Mesendoderm (in vitro differentiated cells): ENCODE measurements around the gene CENATAC.
A peak's percentile ranks its signal among the peaks of the same experiment; 100 is the strongest.

Experiments
- DNase-seq: peaks from one replicate; pipeline ENCODE4 v3.0.0; 2013
- H2AK5ac ChIP-seq: 2 replicates; pipeline ENCODE4 v1.6.1; 2013; ENCODE audit warnings: low read length, inconsistent platforms
- H2BK120ac ChIP-seq: 2 replicates; pipeline ENCODE4 v1.6.1; 2013; ENCODE audit warnings: low read depth, mild to moderate bottlenecking, low read length, moderate library complexity, mixed read lengths
- H2BK15ac ChIP-seq: replicated peaks from 2 replicates; pipeline ENCODE4 v1.6.1; 2013; ENCODE audit warnings: low read depth, mild to moderate bottlenecking, moderate library complexity
- H2BK5ac ChIP-seq: 2 replicates; pipeline ENCODE4 v1.6.1; 2013; ENCODE audit warnings: low read length, inconsistent platforms
- H3K18ac ChIP-seq: 2 replicates; pipeline ENCODE4 v1.6.1; 2013; ENCODE audit warnings: mild to moderate bottlenecking, low read length, mixed read lengths
- H3K23ac ChIP-seq: one replicate; pipeline ENCODE4 v1.6.1; 2013; ENCODE audit warnings: low read length
- H3K27ac ChIP-seq: 2 replicates; pipeline ENCODE4 v1.5.1; 2013; ENCODE audit warnings: low read depth, mild to moderate bottlenecking, inconsistent platforms, low read length, moderate library complexity
- H3K27me3 ChIP-seq: 2 replicates; pipeline ENCODE4 v1.6.1; 2013; ENCODE audit warnings: low read length, control low read depth, mild to moderate bottlenecking, inconsistent platforms; ENCODE audit not compliant: insufficient read depth, poor library complexity
- H3K36me3 ChIP-seq: 2 replicates; pipeline ENCODE4 v1.6.1; 2013; ENCODE audit warnings: low read length, inconsistent platforms; ENCODE audit not compliant: control insufficient read depth, insufficient read depth
- H3K4ac ChIP-seq: one replicate; pipeline ENCODE4 v1.6.1; 2013; ENCODE audit warnings: low read depth, mild to moderate bottlenecking, low read length, moderate library complexity
- H3K4me1 ChIP-seq: 2 replicates; pipeline ENCODE4 v1.6.1; 2013; ENCODE audit warnings: low read depth, low read length, inconsistent platforms; ENCODE audit not compliant: control insufficient read depth
- H3K4me2 ChIP-seq: 2 replicates; pipeline ENCODE4 v1.6.1; 2013; ENCODE audit warnings: low read length
- H3K4me3 ChIP-seq: 2 replicates; pipeline ENCODE4 v1.5.1; 2013; ENCODE audit warnings: mild to moderate bottlenecking, low read length
- H3K56ac ChIP-seq: one replicate; pipeline ENCODE4 v1.6.1; 2013; ENCODE audit warnings: low read length
- H3K79me1 ChIP-seq: 2 replicates; pipeline ENCODE4 v1.6.1; 2013; ENCODE audit warnings: low read length, inconsistent platforms
- H3K79me2 ChIP-seq: 2 replicates; pipeline ENCODE4 v1.6.1; 2013; ENCODE audit warnings: mild to moderate bottlenecking, low read length; ENCODE audit not compliant: control insufficient read depth, insufficient read depth
- H3K9ac ChIP-seq: 2 replicates; pipeline ENCODE4 v1.6.1; 2013; ENCODE audit warnings: low read length, inconsistent platforms
- H4K5ac ChIP-seq: one replicate; pipeline ENCODE4 v1.6.1; 2013; ENCODE audit warnings: low read length
- H4K8ac ChIP-seq: one replicate; pipeline ENCODE4 v1.6.1; 2013; ENCODE audit warnings: low read depth, mild to moderate bottlenecking, control low read depth, low read length, moderate library complexity
- WGBS: extraction: QIAGEN DNeasy Blood & Tissue Kit; methylation state at CpG from one replicate; pipeline ENCODE4 v1.1.7; 2013; ENCODE audit warnings: low lambda C conversion rate, missing lambda C conversion rate; ENCODE audit not compliant: insufficient coverage; ENCODE audit errors: extremely low coverage; 5-methylcytosine and 5-hydroxymethylcytosine counted together

The CENATAC gene

GRCh38 chr11:119052163-119052814 lies 54.4 kb downstream of the CENATAC start:
- Histone ChIP-seq H2BK5ac (no peak overlapping the region), H3K27ac (no peak overlapping the region), H3K18ac (no peak overlapping the region), H3K4me2 (no peak overlapping the region), H4K5ac (no peak overlapping the region), H3K9ac (no peak overlapping the region), H3K4me3 (no peak overlapping the region), H3K56ac (no peak overlapping the region), H3K36me3 (peaks cover 45% of the 10 kb centered on the region), H3K23ac (no peak overlapping the region), H3K4me1 (peaks cover 4% of the 10 kb centered on the region), H3K27me3 (no peaks in the 10 kb centered on the region), H2BK120ac (no peak overlapping the region), H2BK15ac (no peak overlapping the region), H3K4ac (no peak overlapping the region), H4K8ac (no peak overlapping the region), H3K79me2 (peaks cover 18% of the 10 kb centered on the region), H3K79me1 (peaks cover 29% of the 10 kb centered on the region), H2AK5ac (no peak overlapping the region)
- WGBS, result no CpG with 5 or more reads among the region's 23 CpGs
- no peak for DNase-seq

DNA sequence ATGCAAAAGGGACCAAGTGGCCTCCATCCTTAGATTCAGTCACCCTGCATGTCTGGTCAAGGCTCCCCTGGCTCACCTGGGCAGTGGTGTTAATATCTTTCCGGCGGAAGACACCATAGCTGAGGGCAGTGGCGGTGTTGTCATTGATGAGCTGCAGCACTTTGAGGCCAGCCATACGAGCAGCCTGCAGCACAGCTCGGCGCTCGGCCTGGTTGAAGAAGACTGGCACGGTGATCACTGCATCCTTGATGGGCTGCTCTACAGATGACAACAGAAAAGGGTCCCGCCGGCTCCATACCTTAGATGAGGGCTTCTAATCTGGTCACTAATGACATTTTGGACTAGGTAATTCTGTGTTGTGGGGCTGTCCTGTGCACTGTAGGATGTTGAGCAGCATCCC lies 56.5 kb downstream of the CENATAC start:
- no peak overlapping the region for H2BK5ac ChIP-seq
- H2BK120ac ChIP-seq, result no peak overlapping the region
- H3K4me2 ChIP-seq, result no peak overlapping the region
- H3K4ac ChIP-seq, result no peak overlapping the region
- no peak overlapping the region for H3K4me3 ChIP-seq
- H3K23ac ChIP-seq, result no peak overlapping the region
- H3K27me3 ChIP-seq, result no peaks in the 10 kb centered on the region
- H3K79me2 ChIP-seq, result peaks cover 18% of the 10 kb centered on the region
- peaks cover 29% of the 10 kb centered on the region for H3K79me1 ChIP-seq
- H3K18ac ChIP-seq, result no peak overlapping the region
- no peak overlapping the region for H2AK5ac ChIP-seq
- no peak overlapping the region for H3K9ac ChIP-seq
- H3K36me3 ChIP-seq, result peaks cover 31% of the 10 kb centered on the region
- H4K5ac ChIP-seq, result no peak overlapping the region
- peaks cover 4% of the 10 kb centered on the region for H3K4me1 ChIP-seq
- no peak overlapping the region for H4K8ac ChIP-seq
- WGBS, result no CpG with 5 or more reads among the region's 10 CpGs
- H3K56ac ChIP-seq, result no peak overlapping the region
- H2BK15ac ChIP-seq, result no peak overlapping the region
- no peak for DNase-seq
- no peak overlapping the region for H3K27ac ChIP-seq

DNA sequence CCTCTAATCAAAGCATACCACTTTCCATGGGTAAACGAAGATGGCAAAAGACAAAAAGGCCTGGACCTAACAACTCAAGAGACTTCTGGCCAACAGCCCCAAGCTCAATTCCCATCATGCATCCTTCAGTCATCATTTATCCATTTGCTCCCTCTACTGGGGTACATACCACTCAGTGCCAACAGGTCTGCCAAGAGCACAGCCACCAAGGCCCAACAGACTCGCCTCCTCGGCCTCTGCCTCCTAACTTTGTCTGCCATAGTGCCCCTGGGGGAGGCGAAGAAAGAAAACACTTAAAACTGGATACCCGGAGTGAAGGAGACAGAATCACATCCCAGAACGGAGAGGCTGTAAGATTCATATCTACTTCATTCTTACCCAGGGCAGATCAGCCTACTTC lies 58.0 kb downstream of the CENATAC start:
- Histone ChIP-seq H4K8ac (no peak overlapping the region), H3K27me3 (no peaks in the 10 kb centered on the region), H2AK5ac (peak overlapping the region; percentile 78), H3K4me2 (peak overlapping the region; percentile 98), H3K23ac (no peak overlapping the region), H2BK15ac (no peak overlapping the region), H3K79me2 (peaks cover 18% of the 10 kb centered on the region), H3K56ac (peak overlapping the region; percentile 99), H3K9ac (peak overlapping the region; percentile 95), H3K18ac (no peak overlapping the region), H2BK120ac (no peak overlapping the region), H3K79me1 (peaks cover 29% of the 10 kb centered on the region), H3K4ac (no peak overlapping the region), H3K36me3 (peaks cover 25% of the 10 kb centered on the region), H3K4me3 (peak overlapping the region; percentile 92), H3K27ac (peak overlapping the region; percentile 96), H4K5ac (no peak overlapping the region), H2BK5ac (no peak overlapping the region), H3K4me1 (peaks cover 4% of the 10 kb centered on the region)
- peak; percentile 52 for DNase-seq
- no CpG with 5 or more reads among the region's 6 CpGs for WGBS

GRCh38 chr11:119056421-119056999 lies 58.6 kb downstream of the CENATAC start:
- Histone ChIP-seq H3K9ac (peak overlapping the region; percentile 95), H2AK5ac (peak overlapping the region; percentile 78), H3K27ac (peak overlapping the region; percentile 96), H3K36me3 (peaks cover 22% of the 10 kb centered on the region), H3K23ac (peak overlapping the region; percentile 66), H2BK15ac (no peak overlapping the region), H3K56ac (peak overlapping the region; percentile 99), H3K4ac (peak overlapping the region; percentile 73), H3K18ac (peak overlapping the region; percentile 75), H2BK5ac (no peak overlapping the region), H2BK120ac (no peak overlapping the region), H3K4me2 (peak overlapping the region; percentile 98), H3K4me1 (peaks cover 4% of the 10 kb centered on the region), H3K79me2 (peaks cover 18% of the 10 kb centered on the region), H4K8ac (no peak overlapping the region), H3K79me1 (peaks cover 29% of the 10 kb centered on the region), H4K5ac (no peak overlapping the region), H3K4me3 (peak overlapping the region; percentile 92), H3K27me3 (no peaks in the 10 kb centered on the region)
- peak; percentile 77 for DNase-seq
- WGBS, result no CpG with 5 or more reads among the region's 48 CpGs

- H2BK15ac ChIP-seq, result no peak within 1 kb of the TSS
- no peak within 1 kb of the TSS for H4K5ac ChIP-seq
- H2BK5ac ChIP-seq, result no peak within 1 kb of the TSS
- peaks cover 22% of the 10 kb centered on the region for H3K36me3 ChIP-seq
- peak; percentile 99 for DNase-seq
- H3K23ac ChIP-seq, result peak within 1 kb of the TSS; percentile 66
- peak within 1 kb of the TSS; percentile 75 for H3K18ac ChIP-seq
- WGBS, result no CpG with 5 or more reads among the region's 79 CpGs
- H3K56ac ChIP-seq, result peak within 1 kb of the TSS; percentile 99
- peak within 1 kb of the TSS; percentile 78 for H2AK5ac ChIP-seq
- H3K4me1 ChIP-seq, result peaks cover 4% of the 10 kb centered on the region
- H4K8ac ChIP-seq, result no peak within 1 kb of the TSS
- peaks cover 18% of the 10 kb centered on the region for H3K79me2 ChIP-seq
- peaks cover 29% of the 10 kb centered on the region for H3K79me1 ChIP-seq
- no peaks in the 10 kb centered on the region for H3K27me3 ChIP-seq
- no peak within 1 kb of the TSS for H2BK120ac ChIP-seq
- H3K4ac ChIP-seq, result peak within 1 kb of the TSS; percentile 88
- peak within 1 kb of the TSS; percentile 98 for H3K4me2 ChIP-seq
- H3K27ac ChIP-seq, result peak within 1 kb of the TSS; percentile 96
- H3K9ac ChIP-seq, result peak within 1 kb of the TSS; percentile 95
- H3K4me3 ChIP-seq, result peak within 1 kb of the TSS; percentile 92
These were observed 59.2 kb downstream of the CENATAC start, which contains the start of gene HYOU1 for GRCh38 chr11:119057000-119057769. TSS of gene HYOU1 (minus strand) at chr11:119057205. CDS start at chr11:119056160, 1,045 bp downstream.
